GM18505 (cell line): Measurements from ENCODE around the gene BOK.

Experiments used
- ATAC-seq: cut with Tn5 transposase; IDR thresholded peaks from one replicate; pipeline ENCODE4 v1.9.1; 2021; ENCODE audit not compliant: unreplicated experiment
- POLR2A ChIP-seq: IDR thresholded peaks from 4 replicates; pipeline ENCODE4 v1.6.1; 2011; ENCODE audit warnings: borderline replicate concordance; ENCODE audit not compliant: insufficient read depth, insufficient read length; ENCODE audit errors: extremely low read depth

Gene BOK

GRCh38 chr2:241532168-241532567 lies 26.4 kb upstream of the BOK start:
- no peak for ATAC-seq
- TF ChIP-seq POLR2A, result no peak

- no peak for ATAC-seq
- TF ChIP-seq POLR2A, result no peak
These were observed 25.6 kb upstream of the BOK start for GRCh38 chr2:241532733-241533601.

- no peak for TF ChIP-seq POLR2A
- no peak for ATAC-seq
These were observed 24.3 kb upstream of the BOK start for GRCh38 chr2:241534293-241534692.

- no peak for ATAC-seq
- no peak for TF ChIP-seq POLR2A
These were observed 23.7 kb upstream of the BOK start for GRCh38 chr2:241534701-241535375.

GRCh38 chr2:241535871-241536655 lies 22.5 kb upstream of the BOK start:
- ATAC-seq, result no peak
- TF ChIP-seq POLR2A, result no peak

- no peak for TF ChIP-seq POLR2A
- ATAC-seq, result no peak
These were observed 19.5 kb upstream of the BOK start for GRCh38 chr2:241538838-241539615.

- no peak for TF ChIP-seq POLR2A
- no peak for ATAC-seq
These were observed 18.8 kb upstream of the BOK start for GRCh38 chr2:241539616-241540374.

- ATAC-seq, result no peak
- TF ChIP-seq POLR2A, result no peak
These were observed 18.2 kb upstream of the BOK start for GRCh38 chr2:241540401-241540770.

GRCh38 chr2:241540771-241541561 lies 17.6 kb upstream of the BOK start:
- no peak for ATAC-seq
- TF ChIP-seq POLR2A, result no peak

GRCh38 chr2:241541564-241542277 lies 16.8 kb upstream of the BOK start:
- ATAC-seq, result no peak
- TF ChIP-seq POLR2A, result no peak

GRCh38 chr2:241542278-241542605 lies 16.3 kb upstream of the BOK start:
- no peak for ATAC-seq
- no peak for TF ChIP-seq POLR2A
